ENCODE results near the gene PCBP1.
A peak's percentile ranks its signal among the peaks of the same experiment; 100 is the strongest.
"Not testable (repeated sequence)": the region's sequence is repeated elsewhere in the genome, so short reads cannot be mapped to it uniquely, and the experiment has no call there.

The PCBP1 gene

GRCh38 chr2:70101174-70101573, 13.9 kb downstream of the PCBP1 start:
- no peak for DNase-seq

DNA sequence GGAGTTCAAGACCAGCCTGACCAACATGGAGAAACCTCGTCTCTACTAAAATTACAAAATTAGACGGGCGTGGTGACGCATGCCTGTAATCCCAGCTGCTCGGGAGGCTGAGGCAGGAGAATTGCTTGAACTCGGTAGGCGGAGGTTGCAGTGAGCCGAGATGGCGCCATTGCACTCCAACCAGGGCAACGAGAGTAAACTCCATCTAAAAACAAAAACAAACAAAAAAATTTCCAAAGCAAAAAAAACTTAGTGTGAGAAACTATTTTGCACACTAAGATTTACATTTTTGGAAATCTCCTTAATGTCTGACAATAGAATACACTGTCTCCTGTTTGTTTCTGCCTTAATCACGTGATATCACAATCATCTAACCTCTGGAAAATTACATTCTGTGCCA, 14.4 kb downstream of the PCBP1 start:
- DNase-seq, result not testable (repeated sequence)

GRCh38 chr2:70102323-70102905, 15.1 kb downstream of the PCBP1 start:
- not testable (repeated sequence) for DNase-seq

- DNase-seq, result no peak
Observed at GRCh38 chr2:70103531-70104061, 16.3 kb downstream of the PCBP1 start.

DNA sequence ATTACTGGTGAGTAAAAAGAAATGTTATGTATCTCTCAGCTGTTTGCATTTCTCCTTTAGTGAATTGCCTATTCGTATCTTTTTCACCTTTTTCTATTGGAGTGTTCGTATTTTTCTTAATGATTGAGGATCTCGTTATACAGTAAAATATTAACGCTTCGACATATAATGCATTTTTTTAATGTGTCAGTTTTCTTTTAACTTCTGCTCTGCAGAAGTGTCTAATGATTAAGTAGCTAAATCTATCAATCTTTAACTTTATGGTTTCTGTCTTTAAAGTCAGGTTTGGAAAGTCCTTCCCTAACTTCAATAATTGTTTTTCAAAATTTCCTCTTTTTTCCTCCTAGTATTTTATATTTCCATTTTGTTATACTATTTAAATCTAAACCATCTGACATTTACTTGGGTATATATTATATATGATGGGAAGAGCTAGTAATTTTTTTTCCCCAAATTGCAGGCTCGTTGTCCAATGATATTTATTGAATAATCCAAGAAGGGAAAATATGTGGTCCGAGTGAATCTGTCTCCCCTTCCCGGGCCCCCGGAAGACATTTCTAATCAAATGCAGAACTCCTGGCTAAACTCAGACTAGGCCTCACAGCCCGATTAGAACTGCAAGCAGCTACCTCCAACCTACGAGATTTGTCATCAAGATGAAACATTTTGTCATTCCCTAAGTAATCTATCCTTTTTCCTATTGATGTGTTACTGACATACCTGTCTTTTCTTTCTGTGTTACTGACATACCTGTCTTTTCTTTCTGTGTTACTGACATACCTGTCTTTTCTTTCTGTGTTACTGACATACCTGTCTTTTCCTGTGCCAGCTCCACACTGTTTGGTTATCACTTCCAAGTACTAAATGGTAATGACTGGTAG, 17.2 kb downstream of the PCBP1 start:
- DNase-seq, result no peak

DNA sequence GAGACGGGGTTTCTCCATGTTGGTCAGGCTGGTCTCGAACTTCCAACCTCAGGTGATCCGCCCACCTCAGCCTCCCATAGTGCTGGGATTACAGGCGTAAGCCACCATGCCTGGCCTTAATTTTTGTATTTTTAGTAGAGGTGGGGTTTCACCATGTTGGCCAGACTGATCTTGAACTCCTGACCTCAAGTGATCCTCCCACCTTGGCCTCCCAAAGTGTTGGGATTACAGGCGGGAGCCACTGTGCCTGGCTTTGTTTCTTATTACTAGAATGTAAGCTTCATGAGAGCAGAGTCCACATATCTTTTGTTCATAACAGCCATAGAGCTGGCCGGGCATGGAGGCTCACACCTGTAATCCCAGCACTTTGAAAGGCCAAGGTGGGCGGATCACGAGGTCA, 18.9 kb downstream of the PCBP1 start:
- not testable (repeated sequence) for DNase-seq

DNA sequence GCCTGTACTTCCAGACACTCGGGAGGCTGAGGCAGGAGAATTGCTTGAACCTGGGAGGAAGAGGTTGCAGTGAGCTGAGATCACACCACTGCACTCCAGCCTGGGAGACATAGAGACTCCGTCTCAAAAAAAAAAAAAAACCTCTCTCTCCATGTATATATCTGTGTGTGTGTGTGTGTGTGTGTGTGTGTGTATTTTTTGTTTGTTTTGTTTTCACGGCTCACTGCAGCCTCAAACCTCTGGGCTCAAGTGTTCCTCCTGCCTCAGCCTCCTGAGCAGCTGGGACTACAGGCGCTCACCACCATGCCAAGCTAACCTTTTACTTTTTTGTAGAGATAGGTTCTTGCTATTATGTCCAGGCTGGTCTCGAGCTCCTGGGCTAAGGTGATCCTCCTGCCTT, 23.1 kb downstream of the PCBP1 start:
- not testable (repeated sequence) for DNase-seq

DNA sequence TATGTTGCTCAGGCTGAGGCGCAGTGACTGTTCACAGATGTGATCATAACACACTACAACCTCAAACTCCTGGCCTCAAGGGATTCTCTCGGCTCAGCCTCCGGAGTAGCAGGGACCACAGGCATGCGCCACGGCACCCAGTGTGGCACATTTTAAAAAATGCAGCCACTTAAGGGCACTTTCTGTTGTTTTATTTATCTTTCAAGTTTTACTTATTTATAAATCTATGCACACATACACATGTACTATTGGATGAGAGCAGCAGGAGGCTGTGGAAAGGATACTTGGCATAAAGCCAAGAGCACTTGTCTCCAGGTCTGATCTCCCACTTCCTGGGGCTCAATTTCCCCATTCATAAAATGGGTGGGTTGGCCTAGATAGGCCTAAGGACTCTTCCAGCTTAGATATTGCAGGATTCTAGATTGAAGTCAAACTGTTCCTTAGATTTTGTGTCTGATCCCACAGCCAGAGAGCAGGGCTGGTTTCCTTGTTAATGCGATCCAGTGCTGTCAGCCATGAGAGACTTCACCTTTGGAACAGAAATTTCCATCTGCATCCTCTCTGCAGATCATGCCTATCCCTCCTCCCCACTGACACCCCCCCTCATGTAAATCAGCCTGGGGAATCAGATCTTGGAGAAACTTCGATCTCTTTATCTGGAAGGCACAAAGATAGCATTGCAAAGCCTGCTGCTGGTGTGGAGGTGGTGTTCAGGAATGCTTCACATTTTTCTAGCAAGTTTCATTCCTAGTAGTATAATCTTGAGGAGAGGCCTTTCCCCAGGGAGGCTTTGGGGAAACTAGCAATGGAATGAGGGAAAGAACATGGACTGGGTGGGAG, 24.7 kb downstream of the PCBP1 start:
- DNase-seq, result no peak

DNA sequence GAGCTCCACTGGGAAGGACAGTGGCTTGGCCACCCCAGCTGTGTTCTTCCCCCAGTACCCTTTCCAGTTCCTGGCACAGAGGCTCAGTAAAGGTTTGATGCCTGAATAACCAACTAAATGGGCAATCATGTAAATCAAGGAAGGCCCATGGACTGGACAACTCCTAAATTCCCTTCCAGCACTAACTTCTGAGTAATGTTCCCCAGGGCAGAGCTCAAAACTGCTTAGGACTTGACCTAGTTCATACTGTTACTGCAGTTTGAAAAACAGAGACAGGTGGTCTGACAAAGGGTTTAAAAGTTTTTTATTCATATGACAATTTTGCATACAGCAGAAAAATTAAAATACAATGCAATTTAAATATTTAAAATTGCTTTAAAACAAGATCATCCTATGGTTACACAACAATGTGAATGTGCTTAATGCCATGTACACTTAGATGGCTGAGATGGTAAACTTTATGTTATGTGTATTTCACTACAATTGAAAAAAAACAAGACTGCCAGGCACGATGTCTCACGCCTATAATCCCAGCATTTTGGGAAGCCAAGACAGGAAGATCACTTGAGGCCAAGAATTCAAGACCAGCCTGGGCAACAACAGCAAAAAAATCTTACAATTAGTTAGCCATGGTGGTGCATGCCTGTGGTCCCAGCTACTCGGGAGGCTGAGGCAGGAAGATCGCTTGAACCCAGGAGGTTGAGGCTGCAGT, 26.2 kb downstream of the PCBP1 start:
- no peak for DNase-seq

DNA sequence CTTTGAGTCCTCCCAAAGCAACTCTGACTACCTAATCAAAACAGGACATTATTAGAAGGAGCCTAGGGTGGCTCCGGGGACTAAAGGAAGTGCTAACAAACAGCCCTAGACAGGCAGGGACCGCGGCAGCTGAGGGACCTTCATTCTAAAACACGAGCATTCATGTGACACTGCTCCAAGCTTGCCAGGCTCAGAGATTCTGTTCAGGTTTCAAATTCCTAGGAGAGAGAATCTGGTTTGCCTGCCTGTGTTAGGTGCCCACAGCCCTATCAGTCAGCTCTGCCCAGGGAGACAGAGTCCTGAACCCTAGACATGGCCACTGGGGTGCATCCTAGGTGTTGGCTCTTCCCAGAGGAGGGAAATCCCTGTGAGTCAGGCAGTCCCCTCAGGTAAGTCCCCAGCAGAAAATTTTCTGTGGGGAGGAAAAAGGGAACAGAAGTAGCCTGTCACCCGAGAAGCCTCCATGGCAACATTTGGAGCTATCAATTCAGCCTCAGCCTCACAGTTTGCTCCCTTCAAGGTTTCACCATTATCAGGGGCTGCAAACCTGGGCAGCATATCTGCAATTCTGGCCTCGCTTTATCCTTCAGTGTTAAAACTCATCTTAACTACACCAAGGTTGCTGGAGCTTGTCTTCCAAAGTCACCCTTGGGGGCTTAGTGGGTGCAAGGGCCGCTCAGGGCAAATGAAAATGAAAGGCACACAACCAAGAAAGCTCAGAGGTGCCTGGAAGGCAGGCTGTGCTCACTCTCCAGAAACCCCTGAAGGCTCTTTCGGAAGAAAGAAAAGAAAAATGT, 28.6 kb downstream of the PCBP1 start:
- DNase-seq, result no peak

DNA sequence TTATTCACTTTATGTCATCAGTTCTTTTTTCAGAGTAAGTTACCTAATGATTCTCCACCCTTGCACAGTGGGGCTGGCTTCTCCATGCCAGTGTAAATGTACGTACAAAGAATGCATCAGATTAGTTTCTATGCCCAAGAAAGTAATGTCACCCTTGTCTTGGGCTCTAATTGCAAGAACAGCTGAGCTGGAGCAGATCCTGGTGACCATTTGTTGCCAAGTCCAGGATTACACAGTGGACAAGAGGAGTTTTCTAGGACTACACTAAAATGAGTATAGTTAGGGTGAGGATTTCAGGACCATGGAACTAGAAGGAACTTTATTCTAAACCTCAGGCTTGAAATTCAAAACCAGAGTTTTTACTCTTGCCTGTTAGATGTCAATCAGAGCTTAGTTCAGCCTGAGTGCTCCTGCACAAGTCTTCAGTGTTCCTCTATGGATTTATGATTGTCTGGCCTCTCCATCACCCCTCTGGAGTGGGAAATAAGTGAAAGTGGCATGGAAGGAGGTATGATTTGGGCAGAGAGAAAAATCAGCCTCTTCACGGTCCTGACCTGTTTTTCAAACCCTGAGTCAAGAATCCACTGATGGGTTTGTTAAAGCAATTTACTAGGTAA, 29.8 kb downstream of the PCBP1 start:
- no peak for DNase-seq

DNA sequence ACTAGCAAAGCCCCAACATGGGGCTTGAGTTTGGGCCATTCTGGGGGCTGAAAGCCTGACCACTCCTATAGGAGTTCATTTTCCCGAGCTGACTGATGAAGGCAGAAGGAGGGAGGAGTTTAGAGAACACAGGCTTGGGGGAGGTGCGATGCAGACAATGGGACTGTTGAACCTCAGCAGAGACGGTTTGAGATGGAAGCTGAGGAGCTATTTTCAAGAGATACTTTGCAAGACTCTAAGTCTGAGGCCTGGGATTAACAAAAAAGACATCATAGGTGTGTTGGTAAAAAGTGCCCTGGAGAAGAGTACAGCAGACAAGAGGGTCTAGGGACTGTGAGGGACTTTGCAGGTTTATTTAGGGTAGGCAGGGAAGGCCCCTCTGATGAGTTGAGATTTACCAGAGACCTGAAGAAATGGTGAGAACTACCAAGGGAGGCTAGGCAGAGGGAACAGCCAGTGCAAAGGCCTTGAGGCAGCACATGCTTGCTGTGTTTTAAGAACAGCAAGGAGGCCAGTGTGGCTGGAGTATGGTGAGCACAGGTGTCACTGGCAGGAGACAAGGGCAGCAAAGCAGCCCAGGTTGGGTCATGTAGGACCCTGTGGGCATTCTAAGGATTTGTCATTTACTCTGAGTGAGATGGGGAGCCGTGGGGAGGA, 31.6 kb downstream of the PCBP1 start:
- DNase-seq, result no peak

GRCh38 chr2:70121627-70122372, 34.5 kb downstream of the PCBP1 start:
- DNase-seq, result no peak

DNA sequence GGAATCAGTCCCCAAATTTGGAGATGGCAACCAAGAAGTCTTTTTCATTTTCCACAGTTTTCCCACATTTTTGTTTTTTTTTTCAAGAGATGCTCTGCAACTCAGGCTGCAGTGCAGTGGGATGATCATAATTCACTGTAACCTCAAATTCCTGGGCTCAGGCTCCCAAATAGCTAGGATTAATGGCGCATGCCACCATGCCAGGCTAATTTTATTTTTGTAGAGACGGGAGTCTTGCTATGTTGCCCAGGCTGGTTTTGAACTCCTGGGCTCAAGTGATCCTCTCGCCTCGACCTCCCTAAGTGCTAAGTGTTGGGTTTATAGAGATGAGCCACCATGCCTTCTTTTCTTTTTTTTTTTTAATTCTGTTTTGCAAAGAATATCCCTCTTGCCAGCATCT, 35.2 kb downstream of the PCBP1 start:
- DNase-seq, result no peak

DNA sequence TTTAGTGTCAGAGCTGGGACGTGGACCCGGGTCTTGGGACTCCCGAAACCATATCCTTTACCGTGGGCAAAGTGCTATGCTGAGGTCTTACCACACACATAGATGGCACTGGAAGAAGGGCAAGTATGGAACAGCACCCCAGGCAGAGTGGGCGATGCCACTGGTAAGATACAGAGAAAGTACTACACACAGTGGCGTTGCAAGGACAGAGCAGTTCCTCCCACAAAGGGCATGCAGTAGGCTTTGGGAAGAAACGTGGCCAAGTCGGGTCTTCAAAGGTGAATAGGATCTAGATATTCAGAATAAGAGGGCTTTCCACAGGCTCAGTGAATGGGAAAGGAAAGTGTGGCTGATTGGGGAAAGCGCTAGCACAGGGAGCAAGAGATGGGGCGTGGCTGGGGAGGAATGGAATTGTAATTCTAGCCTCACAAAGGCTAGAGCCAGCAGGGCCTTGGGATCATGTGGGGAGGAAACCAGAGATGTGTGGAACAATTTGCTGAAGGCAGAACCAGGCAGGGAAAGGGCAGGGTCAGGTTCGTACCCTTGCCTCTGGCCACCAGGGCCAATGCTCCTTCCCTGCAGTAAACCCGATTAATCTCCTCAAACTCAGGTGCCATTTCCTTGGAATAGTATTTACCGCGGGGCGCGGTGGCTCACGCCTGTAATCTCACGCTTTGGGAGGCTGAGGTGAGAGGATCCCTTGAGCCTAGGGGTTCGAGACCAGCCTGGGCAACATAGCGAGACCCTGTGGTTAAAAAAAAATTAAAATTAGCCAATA, 36.0 kb downstream of the PCBP1 start:
- DNase-seq, result no peak

- no peak for DNase-seq
Observed at GRCh38 chr2:70123829-70124116, 36.5 kb downstream of the PCBP1 start.

GRCh38 chr2:70124983-70125480, 37.8 kb downstream of the PCBP1 start:
- DNase-seq, result peak; percentile 59

GRCh38 chr2:70125498-70125898, 38.2 kb downstream of the PCBP1 start:
- DNase-seq, result no peak

DNA sequence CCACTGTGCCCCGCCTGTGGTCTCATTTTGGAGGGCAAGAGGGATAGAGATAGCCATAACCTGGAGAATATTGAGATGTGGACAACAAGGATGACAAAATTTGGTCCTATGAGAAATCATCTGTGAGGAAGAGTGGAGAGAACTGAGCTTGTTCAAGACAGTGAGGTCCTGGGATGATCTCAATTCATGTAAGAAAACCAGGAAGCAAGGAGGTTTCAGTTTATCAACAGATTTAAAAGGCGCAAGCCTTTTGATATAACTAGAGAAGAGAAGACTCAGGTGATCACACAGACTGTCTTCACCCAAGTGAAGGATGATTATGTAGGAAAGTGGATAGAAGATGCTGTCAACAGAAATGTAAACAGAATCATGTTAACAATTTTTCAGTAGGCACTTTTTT, 39.1 kb downstream of the PCBP1 start:
- no peak for DNase-seq

All from stimulated activated CD4-positive, alpha-beta T cell treated with anti-CD3 and anti-CD28 coated beads, Interleukin-12 subunit alpha, Interleukin-12 subunit beta, amount 100 ng/mL, for 4 hours (primary cell).